Glutamatergic neuron (in vitro differentiated cells): Measurements from ENCODE around the gene COX7A2L. TPM values are rescaled to one million over a fixed set of nuclear protein-coding genes. Genes with fewer than 3 reads are reported as not detected.
"Not testable (repeated sequence)": the region's sequence is repeated elsewhere in the genome, so short reads cannot be mapped to it uniquely, and the experiment has no call there.

Source experiments
- DNase-seq: peaks from one replicate; pipeline ENCODE4 v3.0.0; 2022
- H3K27ac Mint-ChIP-seq: one replicate; pipeline ENCODE4 v1.8.0; 2020; ENCODE audit warnings: mild to moderate bottlenecking, mixed read lengths, inconsistent platforms; ENCODE audit not compliant: unreplicated experiment
- H3K27me3 Mint-ChIP-seq: one replicate; pipeline ENCODE4 v1.8.0; 2020; ENCODE audit warnings: mild to moderate bottlenecking, moderate library complexity, mixed read lengths, inconsistent platforms; ENCODE audit not compliant: unreplicated experiment
- H3K36me3 Mint-ChIP-seq: one replicate; pipeline ENCODE4 v1.8.0; 2020; ENCODE audit warnings: mild to moderate bottlenecking, mixed read lengths, inconsistent platforms; ENCODE audit not compliant: unreplicated experiment
- H3K4me1 Mint-ChIP-seq: one replicate; pipeline ENCODE4 v1.8.0; 2020; ENCODE audit warnings: mild to moderate bottlenecking, low read depth, mixed read lengths, inconsistent platforms; ENCODE audit not compliant: unreplicated experiment
- H3K4me3 Mint-ChIP-seq: one replicate; pipeline ENCODE4 v1.8.0; 2020; ENCODE audit warnings: mild to moderate bottlenecking, mixed read lengths, inconsistent platforms; ENCODE audit not compliant: unreplicated experiment
- H3K9me3 Mint-ChIP-seq: one replicate; pipeline ENCODE4 v1.8.0; 2020; ENCODE audit warnings: mild to moderate bottlenecking, moderate library complexity, mixed read lengths, inconsistent platforms; ENCODE audit not compliant: unreplicated experiment
- CTCF ChIP-seq: fragments of 200-600 bp; sonication (generic); IDR thresholded peaks from one replicate; pipeline ENCODE4 v1.5.0; 2021; ENCODE audit not compliant: partially characterized antibody, unreplicated experiment
- total RNA-seq: library from RNA; stranded (reverse); fragmentation: NEBNext Ultra II Directional; extraction: Animal tissue kit (Norgen Biotek cat#: 25700); gene quantifications from one replicate; pipeline ENCODE4 v1.2.1, GENCODE V29; 2021; ENCODE audit not compliant: unreplicated experiment

COX7A2L gene
- total RNA-seq, 1 donor from 2014 or later = 98.8 TPM

- Mint-ChIP-seq H3K4me3 (no peak overlapping the region), H3K27me3 (peaks cover 2% of the 10 kb centered on the region), H3K9me3 (no peaks in the 10 kb centered on the region), H3K4me1 (no peaks in the 10 kb centered on the region), H3K36me3 (no peaks in the 10 kb centered on the region), H3K27ac (no peak overlapping the region)
- no peak for TF ChIP-seq CTCF
- no peak for DNase-seq
Measured at GRCh38 chr2:42401773-42402172, 40.8 kb upstream of the COX7A2L start.

GRCh38 chr2:42398052-42398451 is 37.0 kb upstream of the COX7A2L start:
- not testable (repeated sequence) for H3K27ac Mint-ChIP-seq, H3K9me3 Mint-ChIP-seq, H3K4me3 Mint-ChIP-seq, H3K4me1 Mint-ChIP-seq, H3K27me3 Mint-ChIP-seq, DNase-seq, H3K36me3 Mint-ChIP-seq

DNA sequence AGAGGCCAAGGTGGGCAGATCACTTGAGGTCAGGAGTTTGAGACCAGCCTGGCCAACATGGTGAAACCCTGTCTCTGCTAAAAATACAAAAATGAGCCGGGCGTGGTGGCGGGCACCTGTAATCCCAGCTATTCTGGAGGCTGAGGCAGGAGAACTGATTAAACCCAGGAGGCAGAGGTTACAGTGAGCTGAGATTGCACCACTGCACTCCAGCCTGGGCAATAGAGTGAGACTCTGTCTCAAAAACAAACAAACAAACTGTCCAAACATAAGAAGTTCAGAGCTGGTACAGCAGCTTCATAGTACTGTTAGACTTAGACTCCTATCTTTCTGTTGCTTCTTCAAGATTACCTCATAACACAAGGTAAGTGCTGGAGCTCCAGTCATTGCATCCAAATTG is 32.3 kb upstream of the COX7A2L start:
- DNase-seq, H3K4me1 Mint-ChIP-seq, H3K9me3 Mint-ChIP-seq, H3K27ac Mint-ChIP-seq, H3K36me3 Mint-ChIP-seq, H3K4me3 Mint-ChIP-seq, H3K27me3 Mint-ChIP-seq: not testable (repeated sequence)

DNA sequence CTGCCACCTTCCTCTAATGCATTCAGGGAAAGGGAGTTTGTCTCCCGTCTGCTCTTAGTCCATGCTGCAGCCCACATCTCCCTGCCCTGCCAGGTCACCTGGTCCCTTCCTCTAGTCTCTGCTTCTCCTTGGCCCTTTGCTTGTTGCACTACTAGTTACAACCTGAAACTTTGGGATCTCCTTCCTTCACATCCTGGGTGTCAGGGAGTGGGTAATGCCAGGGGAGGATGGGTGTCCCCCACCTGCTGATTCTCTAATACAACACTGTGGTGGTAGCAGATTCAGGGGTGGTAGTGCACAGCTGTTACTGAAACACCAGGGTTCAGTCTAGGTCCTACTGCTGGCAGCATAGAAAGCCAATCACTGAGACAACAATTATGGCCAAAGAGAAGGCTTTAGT is 31.2 kb upstream of the COX7A2L start:
- no peak overlapping the region for H3K4me3 Mint-ChIP-seq
- no peak for DNase-seq
- no peaks in the 10 kb centered on the region for H3K36me3 Mint-ChIP-seq
- no peak overlapping the region for H3K27ac Mint-ChIP-seq
- no peaks in the 10 kb centered on the region for H3K27me3 Mint-ChIP-seq
- H3K4me1 Mint-ChIP-seq = no peaks in the 10 kb centered on the region
- TF ChIP-seq CTCF = no peak
- no peaks in the 10 kb centered on the region for H3K9me3 Mint-ChIP-seq

GRCh38 chr2:42390401-42390969 is 29.5 kb upstream of the COX7A2L start:
- no peak for TF ChIP-seq CTCF
- no peak for DNase-seq
- H3K27me3 Mint-ChIP-seq = peaks cover 2% of the 10 kb centered on the region
- no peaks in the 10 kb centered on the region for H3K36me3 Mint-ChIP-seq
- H3K9me3 Mint-ChIP-seq = no peaks in the 10 kb centered on the region
- no peak overlapping the region for H3K4me3 Mint-ChIP-seq
- H3K4me1 Mint-ChIP-seq = no peaks in the 10 kb centered on the region
- no peak overlapping the region for H3K27ac Mint-ChIP-seq

GRCh38 chr2:42386682-42387081 is 25.7 kb upstream of the COX7A2L start:
- H3K9me3 Mint-ChIP-seq = no peaks in the 10 kb centered on the region
- H3K27me3 Mint-ChIP-seq = peaks cover 2% of the 10 kb centered on the region
- no peaks in the 10 kb centered on the region for H3K4me1 Mint-ChIP-seq
- TF ChIP-seq CTCF = peak; percentile 62
- H3K27ac Mint-ChIP-seq = no peak overlapping the region
- DNase-seq = no peak
- no peak overlapping the region for H3K4me3 Mint-ChIP-seq
- H3K36me3 Mint-ChIP-seq = no peaks in the 10 kb centered on the region
